H1 (cell line): ENCODE measurements around the gene SLC28A1. TPM values are rescaled to one million over a fixed set of nuclear protein-coding genes. Genes with fewer than 3 reads are reported as not detected.

Source experiments
- CTCF ChIA-PET: fragments of 300-600 bp; sonication (Branson Sonifier 250); formaldehyde crosslinking; loops from one replicate; lab custom pipeline; 2021; ENCODE audit not compliant: partially characterized antibody; lab: Charles Lee
- POLR2A ChIA-PET: fragments of 300-600 bp; sonication (Branson Sonifier 250); formaldehyde crosslinking; loops from one replicate; lab custom pipeline; 2021; ENCODE audit warnings: inconsistent platforms; ENCODE audit not compliant: partially characterized antibody; lab: Charles Lee
- DNase-seq, 2 experiments: peaks; one replicate each; pipeline versions ENCODE4 v3.0.0 to v3.0.0-alpha.2; 2010 to 2022; ENCODE audit warnings: low spot score in 2 of 2, low read depth in 1 of 2, mixed read lengths in 1 of 2
- FAIRE-seq: peaks from 2 replicates; lab custom pipeline; 2011; peaks lifted over from hg19 to GRCh38; lab: Jason Lieb, UNC
- H2AFZ ChIP-seq: 2 replicates; pipeline ENCODE4 v1.8.1; 2012; ENCODE audit warnings: low read length, inconsistent platforms
- H2AK5ac ChIP-seq: 2 replicates; pipeline ENCODE4 v1.6.1; 2013; ENCODE audit warnings: low read depth, low read length
- H2BK120ac ChIP-seq: replicated peaks from 2 replicates; pipeline ENCODE3; 2013; ENCODE audit warnings: low read depth, low read length, inconsistent platforms
- H2BK12ac ChIP-seq: 2 replicates; pipeline ENCODE4 v1.6.1; 2013; ENCODE audit warnings: low read depth, low read length
- H2BK15ac ChIP-seq: 2 replicates; pipeline ENCODE4 v1.6.1; 2013; ENCODE audit warnings: low read length
- H2BK20ac ChIP-seq: 2 replicates; pipeline ENCODE4 v1.6.1; 2013; ENCODE audit warnings: low read length
- H2BK5ac ChIP-seq: 2 replicates; pipeline ENCODE4 v1.6.1; 2013; ENCODE audit warnings: low read depth, low read length
- H3K14ac ChIP-seq: 2 replicates; pipeline ENCODE4 v1.6.1; 2013; ENCODE audit warnings: inconsistent platforms; ENCODE audit not compliant: insufficient read length
- H3K18ac ChIP-seq: 2 replicates; pipeline ENCODE4 v1.6.1; 2013; ENCODE audit warnings: low read length; ENCODE audit errors: extremely low read depth
- H3K23ac ChIP-seq: 2 replicates; pipeline ENCODE4 v1.6.1; 2013; ENCODE audit warnings: inconsistent platforms; ENCODE audit not compliant: insufficient read length
- H3K23me2 ChIP-seq: 2 replicates; pipeline ENCODE4 v1.6.1; 2013; ENCODE audit warnings: low read depth, low read length
- H3K27ac ChIP-seq: 2 replicates; pipeline ENCODE4 v1.6.1; 2011; ENCODE audit warnings: low read depth, low read length, inconsistent platforms
- H3K27me3 ChIP-seq, 4 experiments: replicated peaks in 1 of 4; 1 replicate in 1 of 4; 2 replicates in 3 of 4; pipeline versions ENCODE4 v1.6.1 to v1.8.1; 2011 to 2013; ENCODE audit warnings: low read length in 3 of 4, mild to moderate bottlenecking in 3 of 4, inconsistent platforms in 2 of 4, mixed read lengths in 2 of 4, moderate library complexity in 1 of 4; ENCODE audit not compliant: control insufficient read depth in 3 of 4, insufficient read depth in 3 of 4; ENCODE audit errors: extremely low read depth in 1 of 4
- H3K36me3 ChIP-seq, 4 experiments: 2 replicates each; pipeline versions ENCODE4 v1.6.1 to v1.8.1; 2011 to 2013; ENCODE audit warnings: mild to moderate bottlenecking in 4 of 4, low read length in 3 of 4, moderate library complexity in 2 of 4, control low read depth in 1 of 4, inconsistent platforms in 1 of 4; ENCODE audit not compliant: insufficient read depth in 4 of 4, control insufficient read depth in 2 of 4
- H3K4ac ChIP-seq: replicated peaks from 2 replicates; pipeline ENCODE3; 2013; ENCODE audit warnings: low read length, low read depth, mixed read lengths, inconsistent platforms; ENCODE audit not compliant: insufficient read length
- H3K4me1 ChIP-seq, 4 experiments: replicated peaks in 1 of 4; 1 replicate in 1 of 4; 2 replicates in 3 of 4; pipeline versions ENCODE4 v1.6.1 to v1.8.1; 2011 to 2013; ENCODE audit warnings: low read length in 3 of 4, inconsistent platforms in 2 of 4, mixed read lengths in 1 of 4; ENCODE audit not compliant: insufficient read depth in 4 of 4, control insufficient read depth in 3 of 4
- H3K4me2 ChIP-seq, 2 experiments: 2 replicates each; pipeline versions ENCODE4 v1.6.1 to v1.8.1; 2011 to 2013; ENCODE audit warnings: low read depth in 2 of 2, low read length in 2 of 2, control low read depth in 1 of 2, inconsistent platforms in 1 of 2, mild to moderate bottlenecking in 1 of 2; ENCODE audit not compliant: insufficient read depth in 1 of 2
- H3K4me3 ChIP-seq, 4 experiments: fragments of 200-600, 300-600 bp in 1 of 4; sonication (generic), shearing (Covaris generic), sonication (Bioruptor Twin) in 1 of 4; 2 replicates each; pipeline versions ENCODE4 v1.5.1 to v1.8.1; 2011 to 2016; ENCODE audit warnings: low read length in 4 of 4, low read depth in 3 of 4, control low read depth in 2 of 4, inconsistent platforms in 2 of 4, mild to moderate bottlenecking in 2 of 4, mixed read lengths in 1 of 4, moderate library complexity in 1 of 4; ENCODE audit not compliant: insufficient read depth in 2 of 4; ENCODE audit errors: extremely low read depth in 1 of 4
- H3K56ac ChIP-seq: replicated peaks from 2 replicates; pipeline ENCODE3; 2013; ENCODE audit warnings: low read depth, mild to moderate bottlenecking, mixed read lengths, low read length, inconsistent platforms; ENCODE audit not compliant: insufficient read length
- H3K79me1 ChIP-seq: 2 replicates; pipeline ENCODE4 v1.6.1; 2013; ENCODE audit warnings: low read depth, low read length, control low read depth
- H3K79me2 ChIP-seq, 2 experiments: 2 replicates each; pipeline versions ENCODE4 v1.6.1 to v1.8.1; 2012 to 2013; ENCODE audit warnings: low read length in 2 of 2, mild to moderate bottlenecking in 2 of 2, inconsistent platforms in 1 of 2; ENCODE audit not compliant: insufficient read depth in 2 of 2, control insufficient read depth in 1 of 2
- H3K9ac ChIP-seq, 4 experiments: replicated peaks in 1 of 4; 1 replicate in 1 of 4; 2 replicates in 3 of 4; pipeline versions ENCODE4 v1.6.1 to v1.8.1; 2011 to 2013; ENCODE audit warnings: low read depth in 3 of 4, low read length in 3 of 4, control low read depth in 2 of 4, mild to moderate bottlenecking in 2 of 4, moderate library complexity in 2 of 4, inconsistent platforms in 1 of 4; ENCODE audit errors: extremely low read depth in 1 of 4
- H3K9me3 ChIP-seq, 2 experiments: 2 replicates each; pipeline versions ENCODE4 v1.6.1 to v1.8.1; 2012 to 2013; ENCODE audit warnings: mild to moderate bottlenecking in 2 of 2, moderate library complexity in 2 of 2, control low read depth in 1 of 2, inconsistent platforms in 1 of 2, low read depth in 1 of 2, low read length in 1 of 2, mixed read lengths in 1 of 2; ENCODE audit not compliant: insufficient read depth in 2 of 2
- H4K20me1 ChIP-seq, 2 experiments: replicated peaks in 1 of 2; 2 replicates each; pipeline versions ENCODE3 to v1.8.1; 2011 to 2013; ENCODE audit warnings: inconsistent platforms in 2 of 2, low read length in 2 of 2, mild to moderate bottlenecking in 1 of 2; ENCODE audit not compliant: insufficient read depth in 2 of 2, control insufficient read depth in 1 of 2
- H4K5ac ChIP-seq: 2 replicates; pipeline ENCODE4 v1.6.1; 2013; ENCODE audit warnings: low read length, low read depth, mixed read lengths, inconsistent platforms; ENCODE audit not compliant: insufficient read length
- H4K8ac ChIP-seq: 2 replicates; pipeline ENCODE4 v1.8.0; 2013; ENCODE audit warnings: mild to moderate bottlenecking, moderate library complexity, low read length, inconsistent platforms; ENCODE audit not compliant: insufficient read depth; ENCODE audit errors: extremely low read depth
- H4K91ac ChIP-seq: replicated peaks from 2 replicates; pipeline ENCODE3; 2013; ENCODE audit warnings: low read length, mixed read lengths, inconsistent platforms; ENCODE audit not compliant: insufficient read length
- MAFK ChIP-seq: IDR thresholded peaks from 2 replicates; pipeline ENCODE4 v1.6.1; 2012; ENCODE audit warnings: low read depth, mild to moderate bottlenecking, improper control_type of control experiment, low read length
- TAF7 ChIP-seq: optimal IDR thresholded peaks from 2 replicates; pipeline ENCODE3; 2011; ENCODE audit warnings: low read depth, mild to moderate bottlenecking, inconsistent platforms, low read length, moderate library complexity, borderline replicate concordance
- TCF12 ChIP-seq: IDR thresholded peaks from 2 replicates; pipeline ENCODE4 v1.6.1; 2011; ENCODE audit warnings: low read depth, mild to moderate bottlenecking, low read length
- WGBS, 2 experiments: shearing (Covaris generic) in 1 of 2; methylation state at CpG; one replicate each; pipeline versions ENCODE4 v1.1.6 to v1.1.7; 2013 to 2015; ENCODE audit warnings: low lambda C conversion rate in 2 of 2, mixed read lengths in 2 of 2, inconsistent platforms in 1 of 2, low coverage in 1 of 2, missing lambda C conversion rate in 1 of 2; ENCODE audit not compliant: insufficient replicate concordance in 2 of 2, insufficient coverage in 1 of 2, insufficient read length in 1 of 2; ENCODE audit errors: extremely low coverage in 1 of 2, missing lambda C conversion rate in 1 of 2; 5-methylcytosine and 5-hydroxymethylcytosine counted together
- polyA plus RNA-seq, 7 experiments: library from polyadenylated mRNA; depleted of rRNA in 3 of 7; stranded (reverse) in 5 of 7; unstranded in 2 of 7; fragments of >200 nt in 5 of 7; fragments of 200-250 nt in 2 of 7; gene quantifications; 1 replicate in 5 of 7; 2 replicates in 1 of 7; 4 replicates in 1 of 7; pipeline versions ENCODE4 v1.2.1 to v1.2.3, GENCODE V29; 2011 to 2013; ENCODE audit warnings: missing spikeins in 2 of 7, mixed read lengths in 2 of 7
- total RNA-seq: library from RNA; stranded (reverse); fragmentation: NEBNext Ultra II Directional; extraction: Animal tissue kit (Norgen Biotek cat#: 25700); gene quantifications from 2 replicates; pipeline ENCODE4 v1.2.1, GENCODE V29; 2021

SLC28A1 gene
- total and polyA plus RNA-seq, 2 of the 8 experiments (the other 6 are each of a cell fraction or from before 2014, with no cell fraction given) = 0.09 TPM; not detected in 1

GRCh38 chr15:84909029-84909428 lies 24.6 kb downstream of the SLC28A1 start:
- Histone ChIP-seq H2BK20ac (no peak overlapping the region), H2BK5ac (no peak overlapping the region), H3K4ac (no peak overlapping the region), H3K27ac (no peak overlapping the region), H3K27me3 (no peaks in the 10 kb centered on the region), H3K56ac (no peak overlapping the region), H3K9me3 (no peaks in the 10 kb centered on the region), H2BK120ac (no peak overlapping the region), H2BK12ac (no peak overlapping the region), H4K91ac (no peak overlapping the region), H4K5ac (no peak overlapping the region), H3K4me3 (no peak overlapping the region), H3K9ac (no peak overlapping the region), H2AK5ac (no peak overlapping the region), H3K14ac (no peak overlapping the region), H2BK15ac (no peak overlapping the region), H3K23me2 (no peaks in the 10 kb centered on the region), H3K79me2 (no peaks in the 10 kb centered on the region), H2AFZ (no peak overlapping the region), H3K4me2 (no peak overlapping the region), H3K4me1 (no peaks in the 10 kb centered on the region; a peak in 2 of 7 replicates), H3K23ac (no peak overlapping the region), H4K20me1 (no peaks in the 10 kb centered on the region), H3K79me1 (no peaks in the 10 kb centered on the region), H3K36me3 (no peaks in the 10 kb centered on the region), H3K18ac (no peak overlapping the region), H4K8ac (no peak overlapping the region)
- POLR2A ChIA-PET = interaction anchor here (0.5 to 1.3 kb wide), 4 partner anchors 20 to 49 kb away, joined by 3 to 4 read pairs (median 3); no protein-coding TSS in a partner anchor
- TF ChIP-seq TAF7 = no peak
- TF ChIP-seq MAFK = no peak
- TF ChIP-seq TCF12 = no peak
- DNase-seq (peak in 1 of 2 experiments; percentile 42), FAIRE-seq (no peak)
- WGBS, 2 experiments = 81% methylated on average over 3 of the region's 3 CpGs; no CpG with 5 or more reads in 1 of the 2 experiments
- CTCF ChIA-PET = interaction anchor here (1.0 to 3.5 kb wide), 9 partner anchors 9 to 82 kb away, joined by 3 to 25 read pairs (median 5); no protein-coding TSS in a partner anchor
